HL-60 (cell line): ENCODE measurements around the gene THNSL1.

ENCODE experiments used
- GABPA ChIP-seq: IDR thresholded peaks from 2 replicates; pipeline ENCODE4 v1.6.1; 2012; ENCODE audit warnings: low read depth
- POLR2AphosphoS5 ChIP-seq: IDR thresholded peaks from 2 replicates; pipeline ENCODE4 v1.6.1; 2012; ENCODE audit warnings: low read depth
- TF ChIP-seq, protein P1 (sequence below): IDR thresholded peaks from one replicate; pipeline ENCODE4 v1.5.1; 2011; ENCODE audit warnings: low read length, control low read depth, inconsistent platforms; ENCODE audit not compliant: insufficient read depth
- TF ChIP-seq, protein P2 (sequence below): IDR thresholded peaks from 2 replicates; pipeline ENCODE4 v1.6.1; 2012; ENCODE audit warnings: low read depth; ENCODE audit not compliant: insufficient replicate concordance

DNA sequence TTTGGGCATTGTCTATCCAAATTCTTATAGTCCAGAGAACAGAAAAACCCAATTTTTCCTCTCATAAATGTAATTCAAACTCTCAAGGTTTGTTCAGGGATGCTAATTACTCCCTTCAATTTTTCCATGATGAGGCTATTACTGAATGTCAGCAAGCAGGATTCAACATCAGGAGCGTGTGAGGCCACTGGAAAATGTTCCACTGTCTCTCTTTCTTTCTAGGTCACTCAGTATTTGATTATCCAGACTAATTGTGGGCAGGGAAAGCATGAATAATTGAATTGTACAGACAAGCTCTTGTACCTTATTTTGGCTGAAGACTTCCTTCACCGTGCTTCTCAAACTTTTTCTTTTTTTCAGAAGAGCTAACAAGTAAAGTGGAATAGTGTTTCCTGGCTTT is 30.7 kb downstream of the THNSL1 start:
- TF ChIP-seq, protein P1, sequence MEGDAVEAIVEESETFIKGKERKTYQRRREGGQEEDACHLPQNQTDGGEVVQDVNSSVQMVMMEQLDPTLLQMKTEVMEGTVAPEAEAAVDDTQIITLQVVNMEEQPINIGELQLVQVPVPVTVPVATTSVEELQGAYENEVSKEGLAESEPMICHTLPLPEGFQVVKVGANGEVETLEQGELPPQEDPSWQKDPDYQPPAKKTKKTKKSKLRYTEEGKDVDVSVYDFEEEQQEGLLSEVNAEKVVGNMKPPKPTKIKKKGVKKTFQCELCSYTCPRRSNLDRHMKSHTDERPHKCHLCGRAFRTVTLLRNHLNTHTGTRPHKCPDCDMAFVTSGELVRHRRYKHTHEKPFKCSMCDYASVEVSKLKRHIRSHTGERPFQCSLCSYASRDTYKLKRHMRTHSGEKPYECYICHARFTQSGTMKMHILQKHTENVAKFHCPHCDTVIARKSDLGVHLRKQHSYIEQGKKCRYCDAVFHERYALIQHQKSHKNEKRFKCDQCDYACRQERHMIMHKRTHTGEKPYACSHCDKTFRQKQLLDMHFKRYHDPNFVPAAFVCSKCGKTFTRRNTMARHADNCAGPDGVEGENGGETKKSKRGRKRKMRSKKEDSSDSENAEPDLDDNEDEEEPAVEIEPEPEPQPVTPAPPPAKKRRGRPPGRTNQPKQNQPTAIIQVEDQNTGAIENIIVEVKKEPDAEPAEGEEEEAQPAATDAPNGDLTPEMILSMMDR, result no peak
- TF ChIP-seq POLR2AphosphoS5 (no peak), GABPA (no peak)
- TF ChIP-seq, protein P2, sequence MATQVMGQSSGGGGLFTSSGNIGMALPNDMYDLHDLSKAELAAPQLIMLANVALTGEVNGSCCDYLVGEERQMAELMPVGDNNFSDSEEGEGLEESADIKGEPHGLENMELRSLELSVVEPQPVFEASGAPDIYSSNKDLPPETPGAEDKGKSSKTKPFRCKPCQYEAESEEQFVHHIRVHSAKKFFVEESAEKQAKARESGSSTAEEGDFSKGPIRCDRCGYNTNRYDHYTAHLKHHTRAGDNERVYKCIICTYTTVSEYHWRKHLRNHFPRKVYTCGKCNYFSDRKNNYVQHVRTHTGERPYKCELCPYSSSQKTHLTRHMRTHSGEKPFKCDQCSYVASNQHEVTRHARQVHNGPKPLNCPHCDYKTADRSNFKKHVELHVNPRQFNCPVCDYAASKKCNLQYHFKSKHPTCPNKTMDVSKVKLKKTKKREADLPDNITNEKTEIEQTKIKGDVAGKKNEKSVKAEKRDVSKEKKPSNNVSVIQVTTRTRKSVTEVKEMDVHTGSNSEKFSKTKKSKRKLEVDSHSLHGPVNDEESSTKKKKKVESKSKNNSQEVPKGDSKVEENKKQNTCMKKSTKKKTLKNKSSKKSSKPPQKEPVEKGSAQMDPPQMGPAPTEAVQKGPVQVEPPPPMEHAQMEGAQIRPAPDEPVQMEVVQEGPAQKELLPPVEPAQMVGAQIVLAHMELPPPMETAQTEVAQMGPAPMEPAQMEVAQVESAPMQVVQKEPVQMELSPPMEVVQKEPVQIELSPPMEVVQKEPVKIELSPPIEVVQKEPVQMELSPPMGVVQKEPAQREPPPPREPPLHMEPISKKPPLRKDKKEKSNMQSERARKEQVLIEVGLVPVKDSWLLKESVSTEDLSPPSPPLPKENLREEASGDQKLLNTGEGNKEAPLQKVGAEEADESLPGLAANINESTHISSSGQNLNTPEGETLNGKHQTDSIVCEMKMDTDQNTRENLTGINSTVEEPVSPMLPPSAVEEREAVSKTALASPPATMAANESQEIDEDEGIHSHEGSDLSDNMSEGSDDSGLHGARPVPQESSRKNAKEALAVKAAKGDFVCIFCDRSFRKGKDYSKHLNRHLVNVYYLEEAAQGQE, result no peak
